ENCODE measurements around the gene CCDC148. TPM values are rescaled to one million over a fixed set of nuclear protein-coding genes. Genes with fewer than 3 reads are reported as not detected.

CCDC148 gene
- total and polyA plus RNA-seq, 2 experiments from 2014 or later: 1.2 to 1.8 TPM

DNA sequence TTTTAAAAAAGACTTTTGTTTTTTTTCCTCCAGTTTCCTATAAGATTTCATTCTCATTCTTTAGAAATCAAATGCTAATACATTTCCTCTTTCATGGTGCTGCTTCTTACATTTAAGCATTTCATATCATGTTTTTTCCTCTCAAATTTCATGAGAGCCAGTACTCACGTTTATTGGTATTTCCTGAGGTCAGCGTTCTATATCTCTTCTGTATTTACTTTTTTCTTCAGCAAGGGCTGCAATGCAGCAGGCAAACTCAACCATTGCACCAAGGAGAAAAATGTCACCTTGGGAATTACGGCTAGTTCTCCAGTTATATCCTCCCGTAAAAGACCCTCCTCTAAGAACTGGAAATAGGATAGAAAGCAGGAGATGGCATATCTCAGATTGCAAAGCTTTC lies 322.5 kb downstream of the CCDC148 start:
- H3K27ac Mint-ChIP-seq: no peak overlapping the region
- H2AFZ ChIP-seq: no peak overlapping the region
- H3K4me2 ChIP-seq: no peak overlapping the region
- no peaks in the 10 kb centered on the region for H3K36me3 Mint-ChIP-seq (ENCODE audit: low read depth)
- H3K79me2 ChIP-seq (replicated peaks; ENCODE audit: insufficient read depth): no peaks in the 10 kb centered on the region
- no peaks in the 10 kb centered on the region for H3F3A ChIP-seq (replicated peaks; ENCODE audit: low read depth)
- H3K4me3 ChIP-seq: no peak overlapping the region
- TF ChIP-seq ZNF331 (CRISPR knock-in tag; IDR thresholded peaks at IDR 0.05; ENCODE audit: low read depth): no peak
- TF ChIP-seq NANOG (IDR thresholded peaks at IDR 0.05; ENCODE audit: borderline replicate concordance): no peak
- no peak for TF ChIP-seq STAT1 (IDR thresholded peaks at IDR 0.05; ENCODE audit: unreplicated experiment)
- TF ChIP-seq JUNB (IDR thresholded peaks at IDR 0.05; ENCODE audit: unreplicated experiment): no peak
- DNase-seq (ENCODE audit: low spot score) (no peak), ATAC-seq (no peak)
- H3K4me3 Mint-ChIP-seq: no peak overlapping the region
- no peaks in the 10 kb centered on the region for H3K27me3 ChIP-seq (ENCODE audit: insufficient read depth)
- no peaks in the 10 kb centered on the region for H3K27me3 Mint-ChIP-seq (ENCODE audit: insufficient read depth, low read depth, poor library complexity)
- H3K9me3 Mint-ChIP-seq: no peaks in the 10 kb centered on the region
- no peaks in the 10 kb centered on the region for H4K20me1 ChIP-seq (replicated peaks; ENCODE audit: insufficient read depth)
- no peaks in the 10 kb centered on the region for H3K36me3 ChIP-seq (ENCODE audit: insufficient read depth)
- peaks cover 11% of the 10 kb centered on the region for H3K9me2 ChIP-seq (ENCODE audit: insufficient read depth)
- no peak overlapping the region for H3K27ac ChIP-seq (ENCODE audit: low read depth)
- peaks cover 7% of the 10 kb centered on the region; the same call in 2 of the 3 replicates for H3K4me1 Mint-ChIP-seq
- peaks cover 6% of the 10 kb centered on the region; the same call in 1 of the 2 replicates for H3K4me1 ChIP-seq (ENCODE audit: insufficient read depth)

DNA sequence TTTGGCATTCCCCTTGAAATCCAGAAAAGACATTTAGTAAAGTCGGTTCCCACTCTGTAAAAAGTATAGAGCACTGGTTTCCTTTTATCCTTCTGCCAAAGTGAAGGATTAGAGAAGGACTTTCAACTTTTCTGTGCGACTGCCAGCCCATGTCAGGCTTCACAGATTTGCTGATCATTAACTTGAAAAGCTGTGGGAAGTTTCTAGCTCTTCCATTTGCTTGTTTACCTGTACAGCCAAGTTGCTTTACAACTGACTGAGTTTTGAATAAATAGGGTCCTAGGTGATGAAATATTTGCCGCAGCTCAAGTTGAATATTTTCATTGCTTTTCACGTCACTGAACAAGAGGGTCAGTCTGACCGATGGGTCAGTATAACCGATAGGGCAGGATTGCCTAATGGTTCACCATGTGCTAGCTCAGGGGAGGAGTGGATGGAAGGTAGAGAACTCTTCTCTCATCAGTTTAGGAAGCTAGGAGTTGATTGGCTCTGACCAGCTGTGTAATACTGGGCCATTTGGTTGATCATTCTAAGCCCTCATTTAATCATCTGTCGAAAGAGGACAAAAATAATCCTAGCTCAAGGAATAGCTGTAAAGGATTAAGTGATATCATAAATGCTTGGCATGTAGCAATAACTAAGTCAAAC lies 324.5 kb downstream of the CCDC148 start:
- Histone ChIP-seq H4K20me1 (replicated peaks; ENCODE audit: insufficient read depth) (no peaks in the 10 kb centered on the region), H3K4me1 (ENCODE audit: insufficient read depth) (peaks cover 7% of the 10 kb centered on the region; the same call in 1 of the 2 replicates), H3K27me3 (ENCODE audit: insufficient read depth) (no peaks in the 10 kb centered on the region), H3K36me3 (ENCODE audit: insufficient read depth) (no peaks in the 10 kb centered on the region), H3K27ac (ENCODE audit: low read depth) (no peak overlapping the region), H3F3A (replicated peaks; ENCODE audit: low read depth) (no peaks in the 10 kb centered on the region), H3K9me2 (ENCODE audit: insufficient read depth) (peaks cover 4% of the 10 kb centered on the region), H3K4me3 (no peak overlapping the region), H3K79me2 (replicated peaks; ENCODE audit: insufficient read depth) (no peaks in the 10 kb centered on the region), H2AFZ (peak overlapping the region; percentile 58; the same call in 1 of the 2 replicates), H3K4me2 (no peak overlapping the region)
- no peak overlapping the region for H3K4me3 Mint-ChIP-seq
- H3K9me3 Mint-ChIP-seq: no peaks in the 10 kb centered on the region
- peaks cover 8% of the 10 kb centered on the region for H3K4me1 Mint-ChIP-seq
- no peak for ATAC-seq
- H3K27me3 Mint-ChIP-seq (ENCODE audit: insufficient read depth, low read depth, poor library complexity): no peaks in the 10 kb centered on the region
- no peak overlapping the region for H3K27ac Mint-ChIP-seq
- DNase-seq (ENCODE audit: low spot score): no peak
- no peaks in the 10 kb centered on the region for H3K36me3 Mint-ChIP-seq (ENCODE audit: low read depth)
- TF ChIP-seq STAT1 (IDR thresholded peaks at IDR 0.05; ENCODE audit: unreplicated experiment) (no peak), POLR2AphosphoS5 (IDR thresholded peaks at IDR 0.05; ENCODE audit: low read depth) (no peak), CREB1 (CRISPR knock-in tag; IDR thresholded peaks at IDR 0.05; ENCODE audit: low read depth) (no peak), EZH2 (IDR thresholded peaks at IDR 0.05; ENCODE audit: low read depth, unreplicated experiment) (no peak)
- TF ChIP-seq, protein P1, sequence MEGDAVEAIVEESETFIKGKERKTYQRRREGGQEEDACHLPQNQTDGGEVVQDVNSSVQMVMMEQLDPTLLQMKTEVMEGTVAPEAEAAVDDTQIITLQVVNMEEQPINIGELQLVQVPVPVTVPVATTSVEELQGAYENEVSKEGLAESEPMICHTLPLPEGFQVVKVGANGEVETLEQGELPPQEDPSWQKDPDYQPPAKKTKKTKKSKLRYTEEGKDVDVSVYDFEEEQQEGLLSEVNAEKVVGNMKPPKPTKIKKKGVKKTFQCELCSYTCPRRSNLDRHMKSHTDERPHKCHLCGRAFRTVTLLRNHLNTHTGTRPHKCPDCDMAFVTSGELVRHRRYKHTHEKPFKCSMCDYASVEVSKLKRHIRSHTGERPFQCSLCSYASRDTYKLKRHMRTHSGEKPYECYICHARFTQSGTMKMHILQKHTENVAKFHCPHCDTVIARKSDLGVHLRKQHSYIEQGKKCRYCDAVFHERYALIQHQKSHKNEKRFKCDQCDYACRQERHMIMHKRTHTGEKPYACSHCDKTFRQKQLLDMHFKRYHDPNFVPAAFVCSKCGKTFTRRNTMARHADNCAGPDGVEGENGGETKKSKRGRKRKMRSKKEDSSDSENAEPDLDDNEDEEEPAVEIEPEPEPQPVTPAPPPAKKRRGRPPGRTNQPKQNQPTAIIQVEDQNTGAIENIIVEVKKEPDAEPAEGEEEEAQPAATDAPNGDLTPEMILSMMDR (conservative IDR thresholded peaks at IDR 0.05; ENCODE audit: low read depth in 2 of 2): no peak
- TF ChIP-seq, protein P2, sequence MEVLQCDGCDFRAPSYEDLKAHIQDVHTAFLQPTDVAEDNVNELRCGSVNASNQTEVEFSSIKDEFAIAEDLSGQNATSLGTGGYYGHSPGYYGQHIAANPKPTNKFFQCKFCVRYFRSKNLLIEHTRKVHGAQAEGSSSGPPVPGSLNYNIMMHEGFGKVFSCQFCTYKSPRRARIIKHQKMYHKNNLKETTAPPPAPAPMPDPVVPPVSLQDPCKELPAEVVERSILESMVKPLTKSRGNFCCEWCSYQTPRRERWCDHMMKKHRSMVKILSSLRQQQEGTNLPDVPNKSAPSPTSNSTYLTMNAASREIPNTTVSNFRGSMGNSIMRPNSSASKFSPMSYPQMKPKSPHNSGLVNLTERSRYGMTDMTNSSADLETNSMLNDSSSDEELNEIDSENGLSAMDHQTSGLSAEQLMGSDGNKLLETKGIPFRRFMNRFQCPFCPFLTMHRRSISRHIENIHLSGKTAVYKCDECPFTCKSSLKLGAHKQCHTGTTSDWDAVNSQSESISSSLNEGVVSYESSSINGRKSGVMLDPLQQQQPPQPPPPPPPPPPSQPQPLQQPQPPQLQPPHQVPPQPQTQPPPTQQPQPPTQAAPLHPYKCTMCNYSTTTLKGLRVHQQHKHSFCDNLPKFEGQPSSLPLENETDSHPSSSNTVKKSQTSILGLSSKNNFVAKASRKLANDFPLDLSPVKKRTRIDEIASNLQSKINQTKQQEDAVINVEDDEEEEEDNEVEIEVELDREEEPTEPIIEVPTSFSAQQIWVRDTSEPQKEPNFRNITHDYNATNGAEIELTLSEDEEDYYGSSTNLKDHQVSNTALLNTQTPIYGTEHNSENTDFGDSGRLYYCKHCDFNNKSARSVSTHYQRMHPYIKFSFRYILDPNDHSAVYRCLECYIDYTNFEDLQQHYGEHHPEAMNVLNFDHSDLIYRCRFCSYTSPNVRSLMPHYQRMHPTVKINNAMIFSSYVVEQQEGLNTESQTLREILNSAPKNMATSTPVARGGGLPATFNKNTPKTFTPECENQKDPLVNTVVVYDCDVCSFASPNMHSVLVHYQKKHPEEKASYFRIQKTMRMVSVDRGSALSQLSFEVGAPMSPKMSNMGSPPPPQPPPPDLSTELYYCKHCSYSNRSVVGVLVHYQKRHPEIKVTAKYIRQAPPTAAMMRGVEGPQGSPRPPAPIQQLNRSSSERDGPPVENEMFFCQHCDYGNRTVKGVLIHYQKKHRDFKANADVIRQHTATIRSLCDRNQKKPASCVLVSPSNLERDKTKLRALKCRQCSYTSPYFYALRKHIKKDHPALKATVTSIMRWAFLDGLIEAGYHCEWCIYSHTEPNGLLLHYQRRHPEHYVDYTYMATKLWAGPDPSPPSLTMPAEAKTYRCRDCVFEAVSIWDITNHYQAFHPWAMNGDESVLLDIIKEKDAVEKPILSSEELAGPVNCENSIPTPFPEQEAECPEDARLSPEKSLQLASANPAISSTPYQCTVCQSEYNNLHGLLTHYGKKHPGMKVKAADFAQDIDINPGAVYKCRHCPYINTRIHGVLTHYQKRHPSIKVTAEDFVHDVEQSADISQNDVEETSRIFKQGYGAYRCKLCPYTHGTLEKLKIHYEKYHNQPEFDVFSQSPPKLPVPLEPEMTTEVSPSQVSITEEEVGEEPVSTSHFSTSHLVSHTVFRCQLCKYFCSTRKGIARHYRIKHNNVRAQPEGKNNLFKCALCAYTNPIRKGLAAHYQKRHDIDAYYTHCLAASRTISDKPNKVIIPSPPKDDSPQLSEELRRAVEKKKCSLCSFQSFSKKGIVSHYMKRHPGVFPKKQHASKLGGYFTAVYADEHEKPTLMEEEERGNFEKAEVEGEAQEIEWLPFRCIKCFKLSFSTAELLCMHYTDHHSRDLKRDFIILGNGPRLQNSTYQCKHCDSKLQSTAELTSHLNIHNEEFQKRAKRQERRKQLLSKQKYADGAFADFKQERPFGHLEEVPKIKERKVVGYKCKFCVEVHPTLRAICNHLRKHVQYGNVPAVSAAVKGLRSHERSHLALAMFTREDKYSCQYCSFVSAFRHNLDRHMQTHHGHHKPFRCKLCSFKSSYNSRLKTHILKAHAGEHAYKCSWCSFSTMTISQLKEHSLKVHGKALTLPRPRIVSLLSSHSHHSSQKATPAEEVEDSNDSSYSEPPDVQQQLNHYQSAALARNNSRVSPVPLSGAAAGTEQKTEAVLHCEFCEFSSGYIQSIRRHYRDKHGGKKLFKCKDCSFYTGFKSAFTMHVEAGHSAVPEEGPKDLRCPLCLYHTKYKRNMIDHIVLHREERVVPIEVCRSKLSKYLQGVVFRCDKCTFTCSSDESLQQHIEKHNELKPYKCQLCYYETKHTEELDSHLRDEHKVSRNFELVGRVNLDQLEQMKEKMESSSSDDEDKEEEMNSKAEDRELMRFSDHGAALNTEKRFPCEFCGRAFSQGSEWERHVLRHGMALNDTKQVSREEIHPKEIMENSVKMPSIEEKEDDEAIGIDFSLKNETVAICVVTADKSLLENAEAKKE (CRISPR knock-in tag; IDR thresholded peaks at IDR 0.05): no peak
- TF ChIP-seq, protein P3, sequence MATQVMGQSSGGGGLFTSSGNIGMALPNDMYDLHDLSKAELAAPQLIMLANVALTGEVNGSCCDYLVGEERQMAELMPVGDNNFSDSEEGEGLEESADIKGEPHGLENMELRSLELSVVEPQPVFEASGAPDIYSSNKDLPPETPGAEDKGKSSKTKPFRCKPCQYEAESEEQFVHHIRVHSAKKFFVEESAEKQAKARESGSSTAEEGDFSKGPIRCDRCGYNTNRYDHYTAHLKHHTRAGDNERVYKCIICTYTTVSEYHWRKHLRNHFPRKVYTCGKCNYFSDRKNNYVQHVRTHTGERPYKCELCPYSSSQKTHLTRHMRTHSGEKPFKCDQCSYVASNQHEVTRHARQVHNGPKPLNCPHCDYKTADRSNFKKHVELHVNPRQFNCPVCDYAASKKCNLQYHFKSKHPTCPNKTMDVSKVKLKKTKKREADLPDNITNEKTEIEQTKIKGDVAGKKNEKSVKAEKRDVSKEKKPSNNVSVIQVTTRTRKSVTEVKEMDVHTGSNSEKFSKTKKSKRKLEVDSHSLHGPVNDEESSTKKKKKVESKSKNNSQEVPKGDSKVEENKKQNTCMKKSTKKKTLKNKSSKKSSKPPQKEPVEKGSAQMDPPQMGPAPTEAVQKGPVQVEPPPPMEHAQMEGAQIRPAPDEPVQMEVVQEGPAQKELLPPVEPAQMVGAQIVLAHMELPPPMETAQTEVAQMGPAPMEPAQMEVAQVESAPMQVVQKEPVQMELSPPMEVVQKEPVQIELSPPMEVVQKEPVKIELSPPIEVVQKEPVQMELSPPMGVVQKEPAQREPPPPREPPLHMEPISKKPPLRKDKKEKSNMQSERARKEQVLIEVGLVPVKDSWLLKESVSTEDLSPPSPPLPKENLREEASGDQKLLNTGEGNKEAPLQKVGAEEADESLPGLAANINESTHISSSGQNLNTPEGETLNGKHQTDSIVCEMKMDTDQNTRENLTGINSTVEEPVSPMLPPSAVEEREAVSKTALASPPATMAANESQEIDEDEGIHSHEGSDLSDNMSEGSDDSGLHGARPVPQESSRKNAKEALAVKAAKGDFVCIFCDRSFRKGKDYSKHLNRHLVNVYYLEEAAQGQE (IDR thresholded peaks at IDR 0.05; ENCODE audit: unreplicated experiment): no peak

All from GM23338 (cell line).